AML-193 (cell line): ENCODE measurements around the gene LPP.
"Not testable (repeated sequence)": the region's sequence is repeated elsewhere in the genome, so short reads cannot be mapped to it uniquely, and the experiment has no call there.

Experiments used
- DNase-seq, 2 experiments: peaks; one replicate each; lab custom pipeline; 2025; lab: John Stamatoyannopoulos, UW

Gene LPP

GRCh38 chr3:188437926-188438325 lies 284.0 kb downstream of the LPP start:
- DNase-seq, result no peak

GRCh38 chr3:188439080-188439479 lies 285.1 kb downstream of the LPP start:
- DNase-seq, result peak; percentile 89 to 90

DNA sequence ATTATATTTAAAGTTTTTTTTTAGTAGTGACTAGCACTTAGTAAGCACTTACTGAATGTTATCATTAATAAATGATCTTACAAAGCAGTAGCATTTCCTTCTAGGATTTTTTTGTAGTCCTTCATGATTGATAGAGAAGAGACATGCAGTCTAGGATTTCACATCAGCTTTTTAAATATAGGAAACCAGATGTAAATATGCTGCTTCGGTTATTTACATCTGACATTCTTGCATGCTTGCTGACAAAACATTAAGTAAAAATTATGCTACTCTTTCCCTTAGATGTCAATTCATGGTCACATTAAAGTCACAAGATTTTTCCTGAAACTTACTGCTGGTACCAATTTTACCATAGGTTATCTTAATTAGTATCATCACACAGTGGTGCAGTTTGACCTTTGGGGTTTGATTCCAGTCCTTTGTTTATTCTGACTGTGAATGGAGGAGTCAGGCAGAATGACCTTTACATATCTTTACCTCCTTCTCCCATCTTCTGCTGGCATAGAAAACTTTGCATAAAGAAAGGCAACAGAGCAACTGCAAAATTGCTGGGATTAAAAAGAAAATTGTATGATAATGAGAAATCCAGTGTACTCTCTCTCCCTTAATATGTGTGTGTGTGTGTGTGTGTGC lies 286.5 kb downstream of the LPP start:
- DNase-seq, result no peak

DNA sequence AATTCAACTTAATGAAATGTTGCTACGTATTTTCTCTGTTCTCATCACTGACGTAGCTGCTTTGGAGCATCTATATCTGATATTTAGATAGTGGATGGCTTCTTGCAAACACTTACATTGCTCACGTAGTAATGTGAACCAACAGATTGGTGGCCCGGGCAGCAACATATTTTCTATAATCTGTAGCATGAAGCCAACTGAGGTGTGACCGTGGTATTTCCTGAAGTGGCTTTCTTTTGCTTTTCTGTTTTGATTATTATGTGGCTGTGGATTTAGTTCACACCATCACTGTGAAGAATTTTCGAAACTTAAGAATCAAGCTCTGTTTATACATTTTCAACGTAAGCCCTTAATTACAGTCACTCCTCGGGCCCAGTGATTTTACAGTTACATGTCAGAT lies 288.5 kb downstream of the LPP start:
- DNase-seq, result no peak

GRCh38 chr3:188445175-188445574 lies 291.2 kb downstream of the LPP start:
- DNase-seq, result not testable (repeated sequence)

GRCh38 chr3:188446014-188446413 lies 292.1 kb downstream of the LPP start:
- no peak for DNase-seq

DNA sequence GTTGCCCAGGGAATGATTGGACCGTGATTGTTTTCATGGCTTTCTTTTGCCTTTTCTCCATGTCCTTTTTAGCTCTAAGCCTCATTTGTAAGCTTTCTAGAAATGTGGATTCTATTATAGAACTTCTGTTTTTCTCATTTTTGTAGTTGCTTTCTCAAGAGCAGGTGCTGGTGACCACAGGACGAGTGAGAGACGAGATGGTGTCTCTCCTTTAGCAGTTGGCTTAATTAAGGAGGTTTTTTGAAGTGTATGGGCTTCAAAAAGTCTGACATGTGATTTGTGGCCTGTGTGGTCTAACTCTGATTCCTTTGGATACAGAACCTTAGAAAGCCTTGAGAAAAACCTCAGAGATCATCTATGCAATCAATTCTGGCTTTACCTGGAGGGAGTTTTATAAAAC lies 292.8 kb downstream of the LPP start:
- no peak for DNase-seq

DNA sequence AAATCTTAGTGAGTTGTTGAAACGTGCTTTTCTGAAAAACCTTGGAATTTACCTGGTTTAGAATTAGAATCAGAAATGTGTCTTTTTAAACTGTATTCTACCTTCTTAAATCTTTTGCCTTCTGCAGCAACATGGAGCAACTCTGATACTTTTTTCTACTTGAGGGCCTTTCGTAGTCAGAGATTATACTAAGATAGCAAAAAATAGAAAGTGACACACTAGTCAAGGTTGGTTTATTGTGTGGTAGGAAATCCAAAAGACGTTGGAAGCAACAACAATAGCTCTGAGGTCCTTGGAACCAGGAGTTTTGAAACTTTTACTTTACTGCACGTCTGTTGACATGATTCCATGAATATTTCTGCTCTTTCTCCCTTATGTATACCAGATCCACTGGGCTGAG lies 294.9 kb downstream of the LPP start:
- no peak for DNase-seq

- no peak for DNase-seq
Measured at GRCh38 chr3:188449421-188449820, 295.5 kb downstream of the LPP start.

- no peak for DNase-seq
Measured at GRCh38 chr3:188452158-188452772, 298.3 kb downstream of the LPP start.

DNA sequence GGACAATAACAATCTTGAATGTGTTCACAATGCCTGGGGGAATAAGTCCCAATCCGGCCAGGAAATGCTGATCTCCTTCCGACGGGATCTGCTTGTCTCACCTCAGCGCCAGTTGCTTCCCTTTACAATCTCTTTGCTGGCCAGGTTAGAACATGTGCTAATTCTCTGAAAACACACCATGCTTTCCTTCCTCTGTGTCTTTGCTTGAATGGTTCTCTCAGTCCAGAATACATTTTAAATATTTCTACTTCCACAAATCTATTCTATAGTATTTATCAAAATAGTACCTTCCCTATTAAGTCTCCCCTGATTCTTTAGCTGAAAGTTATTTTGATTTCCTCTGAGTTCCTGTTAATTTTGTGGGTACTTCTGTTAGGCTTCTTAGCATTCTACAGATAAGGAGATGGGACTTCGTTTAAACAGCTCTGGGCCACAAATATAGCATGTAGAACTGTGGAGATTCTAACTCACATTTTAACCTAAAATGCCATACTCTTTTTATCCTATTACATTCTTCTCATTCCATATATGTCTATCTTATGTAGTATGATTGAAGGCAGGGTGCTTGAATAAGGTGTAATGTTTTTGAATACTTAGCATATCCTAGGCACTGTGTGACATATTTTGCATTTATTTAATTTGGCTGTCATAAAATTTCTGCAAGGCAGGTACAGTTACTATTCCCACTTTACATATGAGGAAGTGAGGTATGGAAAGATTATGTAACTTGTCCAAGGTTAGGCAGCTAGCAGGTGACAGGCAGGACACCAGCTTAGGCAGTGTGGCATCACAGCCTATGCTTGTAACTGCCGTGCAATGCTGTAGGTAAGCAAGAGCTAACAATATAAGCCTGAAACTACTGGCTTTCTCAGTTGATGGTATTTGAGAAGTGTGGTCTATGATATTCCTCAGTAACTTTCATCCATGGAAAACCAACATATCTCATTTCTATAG lies 299.8 kb downstream of the LPP start:
- no peak for DNase-seq

GRCh38 chr3:188455748-188456147 lies 301.8 kb downstream of the LPP start:
- no peak for DNase-seq

- no peak for DNase-seq
Measured at GRCh38 chr3:188458756-188459155, 304.8 kb downstream of the LPP start.

DNA sequence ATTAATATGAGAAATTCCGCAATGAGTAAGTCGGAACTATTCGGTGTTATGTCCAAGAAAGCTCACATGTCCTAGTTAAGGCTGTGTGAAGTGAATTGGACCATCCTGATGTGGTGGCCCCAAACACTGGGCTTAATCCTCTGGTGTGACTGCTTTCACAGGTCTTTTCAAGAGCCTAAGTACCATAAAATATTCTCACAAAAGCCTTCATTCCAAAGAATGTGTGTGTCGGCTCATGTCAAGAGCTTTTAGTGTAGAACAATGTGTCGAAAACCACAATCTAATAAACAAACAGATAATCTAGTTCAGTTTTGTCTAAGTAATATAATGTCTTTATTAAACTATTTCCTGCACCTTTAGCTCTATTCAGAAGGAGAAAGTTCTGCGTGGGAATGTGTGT lies 311.4 kb downstream of the LPP start:
- DNase-seq, result no peak

DNA sequence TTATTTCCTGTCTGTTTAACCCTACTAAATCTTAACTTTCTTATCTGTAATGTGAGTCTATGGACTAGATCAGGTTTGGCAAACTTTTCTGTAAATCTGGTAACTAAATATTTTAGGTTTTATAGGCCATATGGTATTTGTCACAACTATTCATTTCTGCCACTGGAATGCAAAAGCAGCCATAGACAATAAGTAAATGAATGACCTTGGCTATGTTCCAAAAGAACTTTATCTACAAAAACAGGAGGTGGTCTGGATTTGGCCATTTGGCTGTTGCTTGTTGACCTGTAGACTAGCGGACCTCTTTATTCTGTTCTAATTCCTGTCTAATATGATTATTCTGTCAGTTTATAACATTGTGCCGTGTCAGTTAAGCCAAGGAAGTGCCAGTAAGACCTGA lies 314.2 kb downstream of the LPP start:
- DNase-seq, result no peak

- DNase-seq, result no peak
Measured at GRCh38 chr3:188468662-188469061, 314.7 kb downstream of the LPP start.

DNA sequence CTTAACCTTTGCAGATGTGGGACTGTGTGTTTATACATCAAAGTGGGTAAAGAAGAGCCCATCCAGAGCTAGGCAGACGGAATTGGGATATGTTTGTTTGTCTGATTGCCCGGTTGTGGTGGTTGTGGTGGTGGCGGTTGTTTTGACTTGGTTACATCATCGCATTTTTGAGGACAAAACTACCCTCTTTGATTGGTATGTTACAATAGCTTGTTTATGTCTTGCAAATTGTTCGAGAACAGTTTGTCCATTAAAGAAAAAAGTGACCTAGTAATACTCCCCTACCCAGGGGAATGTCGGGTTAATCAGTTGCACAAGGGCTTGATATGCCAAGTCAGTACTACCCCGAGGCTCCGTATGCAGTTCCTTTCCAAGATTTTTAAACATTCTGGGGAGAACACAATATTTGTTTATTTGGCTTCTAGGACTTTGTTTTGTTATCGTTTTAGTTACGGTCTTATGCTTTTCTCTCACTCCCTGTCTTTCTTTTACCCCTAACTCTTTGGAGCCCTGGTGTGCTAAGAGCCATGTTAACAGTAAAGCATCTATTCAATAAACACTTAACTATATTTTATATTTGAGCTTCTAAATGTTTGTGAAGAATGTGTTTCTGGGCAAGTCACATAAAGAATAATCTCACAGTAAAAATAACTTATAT lies 315.4 kb downstream of the LPP start:
- no peak for DNase-seq

GRCh38 chr3:188470508-188471130 lies 316.7 kb downstream of the LPP start:
- no peak for DNase-seq

DNA sequence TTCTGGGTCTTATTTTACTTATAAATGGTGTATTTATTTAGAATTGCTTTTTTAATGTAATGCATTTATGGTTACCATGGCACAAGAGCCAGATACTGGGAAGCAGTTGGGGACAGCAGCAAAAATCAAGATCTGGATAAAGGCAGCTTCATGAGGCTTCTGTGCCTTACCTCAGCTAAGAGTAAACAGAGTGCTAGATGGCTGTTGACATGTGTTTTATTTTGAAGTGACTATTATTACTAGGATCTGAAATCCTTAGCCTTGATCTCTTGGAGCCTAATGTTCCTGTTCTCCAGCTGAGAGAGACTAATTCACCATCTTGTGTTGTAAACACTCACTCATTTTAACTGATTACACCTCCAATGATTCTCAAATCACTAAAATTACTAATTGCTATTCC lies 317.8 kb downstream of the LPP start:
- DNase-seq, result no peak

DNA sequence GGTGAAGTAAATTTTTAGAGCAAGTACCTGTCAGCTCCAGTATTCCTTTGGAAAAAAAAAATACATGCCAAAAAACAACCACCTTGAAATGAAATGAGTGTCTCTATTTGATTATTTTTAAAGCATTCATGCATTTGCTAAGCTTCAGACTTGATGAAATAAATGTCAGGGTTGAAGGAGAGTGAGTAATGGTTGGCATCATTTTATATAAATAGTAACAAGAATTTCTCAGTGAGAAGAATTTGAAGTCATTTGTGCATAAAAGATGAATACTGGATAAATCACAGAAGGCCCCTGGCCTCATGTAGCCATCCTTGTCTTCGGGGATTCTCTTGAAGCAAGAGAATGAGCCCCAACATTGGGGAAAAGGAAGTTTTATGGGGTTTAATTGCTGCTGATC lies 318.4 kb downstream of the LPP start:
- no peak for DNase-seq

GRCh38 chr3:188473045-188473444 lies 319.1 kb downstream of the LPP start:
- DNase-seq, result no peak
